BJ (cell line): Measurements from ENCODE around the gene ITPRID1. TPM values are rescaled to one million over a fixed set of nuclear protein-coding genes. Genes with fewer than 3 reads are reported as not detected.

ENCODE experiments used
- CTCF ChIA-PET: fragments of 350-600 bp; formaldehyde crosslinking; extraction: SDS; loops from one replicate; lab custom pipeline; 2021; ENCODE audit warnings: antibody characterized with exemption, inconsistent platforms; lab: Yijun Ruan, JAX
- POLR2A ChIA-PET: fragments of 300-600 bp; sonication (Branson Sonifier 250); formaldehyde crosslinking; extraction: SDS; loops from one replicate; lab custom pipeline; 2021; ENCODE audit warnings: antibody characterized with exemption; lab: Charles Lee
- DNase-seq: peaks from one replicate; pipeline ENCODE4 v3.0.0-alpha.2; 2011; ENCODE audit warnings: low read depth
- H3K27me3 ChIP-seq: 2 replicates; pipeline ENCODE4 v1.6.0; 2011; ENCODE audit warnings: low read length; ENCODE audit not compliant: control insufficient read depth, insufficient read depth
- H3K36me3 ChIP-seq: 2 replicates; pipeline ENCODE4 v1.5.1; 2011; ENCODE audit warnings: low read length; ENCODE audit not compliant: control insufficient read depth, insufficient read depth
- H3K4me3 ChIP-seq: 2 replicates; pipeline ENCODE4 v1.5.1; 2011; ENCODE audit warnings: low read depth, mild to moderate bottlenecking, control low read depth, low read length
- polyA plus RNA-seq: library from polyadenylated mRNA; depleted of rRNA; stranded (reverse); fragments of >200 nt; gene quantifications from 2 replicates; pipeline ENCODE4 v1.2.3, GENCODE V29; 2011; rRNA removed
- TF ChIP-seq, protein P1 (sequence below): IDR thresholded peaks from 2 replicates; pipeline ENCODE4 v1.5.1; 2011; ENCODE audit warnings: low read depth, mild to moderate bottlenecking, control low read depth, inconsistent platforms, low read length, moderate library complexity; ENCODE audit not compliant: insufficient read depth

The ITPRID1 gene
- polyA plus RNA-seq, 1 experiment, result not detected

GRCh38 chr7:31699050-31699449 lies 185.2 kb downstream of the ITPRID1 start:
- Histone ChIP-seq H3K4me3 (no peak overlapping the region), H3K27me3 (no peaks in the 10 kb centered on the region), H3K36me3 (no peaks in the 10 kb centered on the region)
- DNase-seq, result no peak
- ChIA-PET POLR2A (no interaction called here), CTCF (no interaction called here)
- TF ChIP-seq, protein P1, sequence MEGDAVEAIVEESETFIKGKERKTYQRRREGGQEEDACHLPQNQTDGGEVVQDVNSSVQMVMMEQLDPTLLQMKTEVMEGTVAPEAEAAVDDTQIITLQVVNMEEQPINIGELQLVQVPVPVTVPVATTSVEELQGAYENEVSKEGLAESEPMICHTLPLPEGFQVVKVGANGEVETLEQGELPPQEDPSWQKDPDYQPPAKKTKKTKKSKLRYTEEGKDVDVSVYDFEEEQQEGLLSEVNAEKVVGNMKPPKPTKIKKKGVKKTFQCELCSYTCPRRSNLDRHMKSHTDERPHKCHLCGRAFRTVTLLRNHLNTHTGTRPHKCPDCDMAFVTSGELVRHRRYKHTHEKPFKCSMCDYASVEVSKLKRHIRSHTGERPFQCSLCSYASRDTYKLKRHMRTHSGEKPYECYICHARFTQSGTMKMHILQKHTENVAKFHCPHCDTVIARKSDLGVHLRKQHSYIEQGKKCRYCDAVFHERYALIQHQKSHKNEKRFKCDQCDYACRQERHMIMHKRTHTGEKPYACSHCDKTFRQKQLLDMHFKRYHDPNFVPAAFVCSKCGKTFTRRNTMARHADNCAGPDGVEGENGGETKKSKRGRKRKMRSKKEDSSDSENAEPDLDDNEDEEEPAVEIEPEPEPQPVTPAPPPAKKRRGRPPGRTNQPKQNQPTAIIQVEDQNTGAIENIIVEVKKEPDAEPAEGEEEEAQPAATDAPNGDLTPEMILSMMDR, result no peak

GRCh38 chr7:31702354-31702753 lies 188.5 kb downstream of the ITPRID1 start:
- no peak for DNase-seq
- ChIA-PET POLR2A (no interaction called here), CTCF (interaction anchor here (2.0 kb wide), 1 partner anchor 9 kb away, joined by 5 read pairs; no protein-coding TSS in a partner anchor)
- H3K36me3 ChIP-seq, result no peaks in the 10 kb centered on the region
- H3K4me3 ChIP-seq, result no peak overlapping the region
- TF ChIP-seq, protein P1, result no peak
- no peaks in the 10 kb centered on the region for H3K27me3 ChIP-seq

DNA sequence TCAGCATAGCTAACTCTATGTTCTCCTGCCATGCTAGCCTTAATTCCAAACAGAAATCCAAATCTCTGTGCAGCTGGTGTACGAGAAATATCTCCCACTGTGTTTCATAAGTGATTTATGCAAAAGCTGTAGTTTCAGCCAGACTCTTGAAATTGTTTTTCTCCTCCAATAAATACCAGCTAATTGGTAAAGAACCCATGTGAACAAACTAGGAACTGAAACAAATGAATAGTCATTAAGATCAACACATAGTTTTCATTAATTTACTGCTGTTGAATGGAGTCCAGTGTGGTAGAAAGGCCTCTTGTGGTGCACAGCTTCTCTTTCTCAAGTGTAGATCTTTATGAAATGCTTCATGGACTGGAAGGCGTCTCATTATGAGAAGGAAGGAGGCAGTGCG lies 191.5 kb downstream of the ITPRID1 start:
- no peak overlapping the region for H3K4me3 ChIP-seq
- ChIA-PET POLR2A (no interaction called here), CTCF (no interaction called here)
- no peak for DNase-seq
- TF ChIP-seq, protein P1, result no peak
- no peaks in the 10 kb centered on the region for H3K36me3 ChIP-seq
- no peaks in the 10 kb centered on the region for H3K27me3 ChIP-seq

DNA sequence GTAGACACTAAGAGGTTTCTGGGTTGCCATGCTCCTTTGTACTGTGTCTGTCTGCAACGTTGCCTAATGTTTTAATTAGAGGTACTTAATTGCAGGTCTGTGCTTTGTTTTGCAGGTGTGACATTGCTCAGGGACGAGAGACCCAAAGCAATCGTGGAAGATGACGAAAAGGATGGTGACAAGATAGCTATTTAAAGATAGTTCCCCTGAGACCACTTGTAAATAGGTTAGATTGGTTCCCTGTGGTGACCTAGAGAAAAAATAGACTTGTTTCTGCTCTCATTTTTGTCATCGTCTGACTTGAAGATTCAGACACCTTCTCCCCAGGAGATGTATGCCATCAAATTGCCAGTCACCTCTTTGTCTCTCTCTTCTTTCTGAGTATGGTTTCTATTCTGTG lies 193.2 kb downstream of the ITPRID1 start:
- CTCF ChIA-PET, result no interaction called here
- H3K4me3 ChIP-seq, result no peak overlapping the region
- H3K27me3 ChIP-seq, result no peaks in the 10 kb centered on the region
- POLR2A ChIA-PET, result no interaction called here
- no peaks in the 10 kb centered on the region for H3K36me3 ChIP-seq
- DNase-seq, result no peak
- TF ChIP-seq, protein P1, result no peak

Other genes starting within 250 kb of the ITPRID1 start
- not detected in 2 replicates for gene NEUROD6, start 173.4 kb upstream of the ITPRID1 start, polyA plus RNA-seq
- gene PPP1R17, start 173.1 kb downstream of the ITPRID1 start, polyA plus RNA-seq, result not detected in 2 replicates